ENCODE results near the gene PCDHGB7.
"Not testable (repeated sequence)": the region's sequence is repeated elsewhere in the genome, so short reads cannot be mapped to it uniquely, and the experiment has no call there.

The PCDHGB7 gene

GRCh38 chr5:141398608-141399007 is 18.9 kb upstream of the PCDHGB7 start:
- no peak for TF ChIP-seq TAF1 (IDR thresholded peaks at IDR 0.05; ENCODE audit: low read depth, low read length)
- no peak for TF ChIP-seq POLR2A (IDR thresholded peaks at IDR 0.05; ENCODE audit: low read depth, low read length)
- no peak for TF ChIP-seq SPI1 (IDR thresholded peaks at IDR 0.05; ENCODE audit: low read depth, low read length)
- no peak for TF ChIP-seq POU2F2 (IDR thresholded peaks at IDR 0.05; ENCODE audit: low read depth, low read length)
- TF ChIP-seq PAX5 (IDR thresholded peaks at IDR 0.05; ENCODE audit: insufficient read depth, low read length, severe bottlenecking) = no peak
- no peak for TF ChIP-seq POLR2AphosphoS5 (IDR thresholded peaks at IDR 0.05; ENCODE audit: low read depth, low read length)

GRCh38 chr5:141399555-141400258 is 17.8 kb upstream of the PCDHGB7 start:
- no peak for FAIRE-seq
- no peak for DNase-seq (ENCODE audit: insufficient read length, low spot score)
- TF ChIP-seq POU2F2 (IDR thresholded peaks at IDR 0.05; ENCODE audit: low read depth, low read length) (no peak), PAX5 (IDR thresholded peaks at IDR 0.05; ENCODE audit: insufficient read depth, low read length, severe bottlenecking) (no peak), POLR2A (IDR thresholded peaks at IDR 0.05; ENCODE audit: low read depth, low read length) (no peak), SPI1 (IDR thresholded peaks at IDR 0.05; ENCODE audit: low read depth, low read length) (no peak), POLR2AphosphoS5 (IDR thresholded peaks at IDR 0.05; ENCODE audit: low read depth, low read length) (no peak), TAF1 (IDR thresholded peaks at IDR 0.05; ENCODE audit: low read depth, low read length) (no peak)

More at GRCh38 chr5:141398608-141399007, 18.9 kb upstream of the PCDHGB7 start:
- DNase-seq (ENCODE audit: insufficient read length, low spot score) = no peak
- no peak for FAIRE-seq

- DNase-seq (ENCODE audit: insufficient read length, low spot score) (no peak), FAIRE-seq (no peak)
- TF ChIP-seq PAX5 (IDR thresholded peaks at IDR 0.05; ENCODE audit: insufficient read depth, low read length, severe bottlenecking) (no peak), POLR2AphosphoS5 (IDR thresholded peaks at IDR 0.05; ENCODE audit: low read depth, low read length) (no peak), SPI1 (IDR thresholded peaks at IDR 0.05; ENCODE audit: low read depth, low read length) (no peak), POLR2A (IDR thresholded peaks at IDR 0.05; ENCODE audit: low read depth, low read length) (no peak), POU2F2 (IDR thresholded peaks at IDR 0.05; ENCODE audit: low read depth, low read length) (no peak), TAF1 (IDR thresholded peaks at IDR 0.05; ENCODE audit: low read depth, low read length) (no peak)
These were observed 14.8 kb upstream of the PCDHGB7 start, which contains the start of gene PCDHGA9 for GRCh38 chr5:141402553-141403243. PCDHGA9 (plus strand) TSS chr5:141402778; CDS start chr5:141402953, 175 bp downstream.

GRCh38 chr5:141403387-141403786 is 14.1 kb upstream of the PCDHGB7 start:
- no peak for FAIRE-seq
- TF ChIP-seq TAF1 (IDR thresholded peaks at IDR 0.05; ENCODE audit: low read depth, low read length) (no peak), PAX5 (IDR thresholded peaks at IDR 0.05; ENCODE audit: insufficient read depth, low read length, severe bottlenecking) (no peak)
- no peak for DNase-seq (ENCODE audit: insufficient read length, low spot score)

GRCh38 chr5:141407790-141408505 is 9.5 kb upstream of the PCDHGB7 start, which contains the start of gene PCDHGB6:
PCDHGB6 (plus strand) TSS chr5:141408021; CDS start chr5:141408203, 182 bp downstream.
- FAIRE-seq; DNase-seq (ENCODE audit: insufficient read length, low spot score): not testable (repeated sequence)

GRCh38 chr5:141409598-141410306 is 7.7 kb upstream of the PCDHGB7 start:
- TF ChIP-seq POU2F2 (IDR thresholded peaks at IDR 0.05; ENCODE audit: low read depth, low read length) = no peak
- TF ChIP-seq TAF1 (IDR thresholded peaks at IDR 0.05; ENCODE audit: low read depth, low read length) = no peak
- TF ChIP-seq POLR2AphosphoS5 (IDR thresholded peaks at IDR 0.05; ENCODE audit: low read depth, low read length) = no peak
- no peak for TF ChIP-seq PAX5 (IDR thresholded peaks at IDR 0.05; ENCODE audit: insufficient read depth, low read length, severe bottlenecking)
- TF ChIP-seq POLR2A (IDR thresholded peaks at IDR 0.05; ENCODE audit: low read depth, low read length) = no peak
- no peak for TF ChIP-seq SPI1 (IDR thresholded peaks at IDR 0.05; ENCODE audit: low read depth, low read length)
- no peak for DNase-seq (ENCODE audit: insufficient read length, low spot score)
- FAIRE-seq = no peak

GRCh38 chr5:141411575-141411974 is 5.9 kb upstream of the PCDHGB7 start:
- no peak for FAIRE-seq

GRCh38 chr5:141412854-141413539 is 4.5 kb upstream of the PCDHGB7 start, which contains the start of gene PCDHGA10:
PCDHGA10 (plus strand) TSS chr5:141412987; CDS start chr5:141413176, 189 bp downstream.
- FAIRE-seq = peak; percentile 61
- TF ChIP-seq SPI1 (IDR thresholded peaks at IDR 0.05; ENCODE audit: low read depth, low read length) (no peak), POLR2AphosphoS5 (IDR thresholded peaks at IDR 0.05; ENCODE audit: low read depth, low read length) (no peak), TAF1 (IDR thresholded peaks at IDR 0.05; ENCODE audit: low read depth, low read length) (no peak)
- peak; percentile 70 for DNase-seq (ENCODE audit: insufficient read length, low spot score)

More at GRCh38 chr5:141411575-141411974, 5.9 kb upstream of the PCDHGB7 start:
- DNase-seq (ENCODE audit: insufficient read length, low spot score) = no peak
- TF ChIP-seq POU2F2 (IDR thresholded peaks at IDR 0.05; ENCODE audit: low read depth, low read length) (no peak), PAX5 (IDR thresholded peaks at IDR 0.05; ENCODE audit: insufficient read depth, low read length, severe bottlenecking) (no peak), POLR2AphosphoS5 (IDR thresholded peaks at IDR 0.05; ENCODE audit: low read depth, low read length) (no peak), POLR2A (IDR thresholded peaks at IDR 0.05; ENCODE audit: low read depth, low read length) (no peak), SPI1 (IDR thresholded peaks at IDR 0.05; ENCODE audit: low read depth, low read length) (no peak), TAF1 (IDR thresholded peaks at IDR 0.05; ENCODE audit: low read depth, low read length) (no peak)

Measured in GM12891 (cell line).